Activated T-helper 17 cell treated with anti-CD3 and anti-CD28 coated beads, Interleukin-2, amount 50 U/mL, for 72 hours (primary cell): ENCODE data around the gene PTPRR. TPM values are rescaled to one million over a fixed set of nuclear protein-coding genes. Genes with fewer than 3 reads are reported as not detected.

Source experiments
- ATAC-seq: fragments of 150-1000 bp; cut with Tn5 transposase; replicated peaks from 2 replicates; pipeline ENCODE4 v1.10.0; 2021; ENCODE audit warnings: mild to moderate bottlenecking, moderate library complexity
- H3K27ac Mint-ChIP-seq: one replicate; pipeline ENCODE4 v1.8.0; 2022; ENCODE audit warnings: mixed read lengths
- H3K27me3 Mint-ChIP-seq: one replicate; pipeline ENCODE4 v1.8.0; 2022; ENCODE audit warnings: mixed read lengths
- H3K36me3 Mint-ChIP-seq: one replicate; pipeline ENCODE4 v1.8.0; 2022; ENCODE audit warnings: low read depth, mild to moderate bottlenecking, mixed read lengths
- H3K4me1 Mint-ChIP-seq: one replicate; pipeline ENCODE4 v1.8.0; 2022; ENCODE audit warnings: mixed read lengths
- H3K4me3 Mint-ChIP-seq: one replicate; pipeline ENCODE4 v1.8.0; 2022; ENCODE audit warnings: mild to moderate bottlenecking, mixed read lengths
- H3K9me3 Mint-ChIP-seq: one replicate; pipeline ENCODE4 v1.8.0; 2022; ENCODE audit warnings: mixed read lengths
- total RNA-seq, 2 donors: library from RNA; stranded (reverse); gene quantifications; one replicate each; pipeline ENCODE4 v1.2.3, GENCODE V29; 2022

PTPRR gene
- total RNA-seq, 2 donors from 2014 or later, result not detected

GRCh38 chr12:70641691-70642090, 278.8 kb downstream of the PTPRR start:
- no peak overlapping the region for H3K27ac Mint-ChIP-seq
- no peak overlapping the region for H3K4me3 Mint-ChIP-seq
- H3K36me3 Mint-ChIP-seq, result no peaks in the 10 kb centered on the region
- no peaks in the 10 kb centered on the region for H3K4me1 Mint-ChIP-seq
- H3K27me3 Mint-ChIP-seq, result peaks cover 14% of the 10 kb centered on the region
- H3K9me3 Mint-ChIP-seq, result no peaks in the 10 kb centered on the region
- ATAC-seq, result no peak

DNA sequence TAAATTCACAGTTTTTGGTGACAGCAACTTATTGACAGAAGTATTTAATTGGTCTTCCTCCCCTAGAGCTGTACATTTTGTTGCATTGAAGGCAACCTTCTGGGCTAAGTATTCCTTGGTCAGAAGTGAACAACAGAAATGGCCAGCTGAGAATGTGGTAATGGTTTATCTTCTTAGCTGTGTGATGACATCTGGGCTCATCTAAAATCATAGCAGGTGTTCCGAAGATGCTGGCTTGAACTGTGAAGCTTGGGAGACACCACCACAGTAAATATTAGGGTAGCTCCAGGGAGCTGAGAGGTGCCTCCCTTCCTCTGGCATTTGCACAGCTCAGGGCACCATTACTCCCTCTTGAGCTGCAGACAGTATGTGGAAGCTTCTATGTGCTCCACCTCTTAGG, 279.6 kb downstream of the PTPRR start:
- no peaks in the 10 kb centered on the region for H3K36me3 Mint-ChIP-seq
- H3K4me1 Mint-ChIP-seq, result no peaks in the 10 kb centered on the region
- H3K9me3 Mint-ChIP-seq, result no peaks in the 10 kb centered on the region
- peaks cover 14% of the 10 kb centered on the region for H3K27me3 Mint-ChIP-seq
- H3K27ac Mint-ChIP-seq, result no peak overlapping the region
- H3K4me3 Mint-ChIP-seq, result no peak overlapping the region
- ATAC-seq, result no peak

DNA sequence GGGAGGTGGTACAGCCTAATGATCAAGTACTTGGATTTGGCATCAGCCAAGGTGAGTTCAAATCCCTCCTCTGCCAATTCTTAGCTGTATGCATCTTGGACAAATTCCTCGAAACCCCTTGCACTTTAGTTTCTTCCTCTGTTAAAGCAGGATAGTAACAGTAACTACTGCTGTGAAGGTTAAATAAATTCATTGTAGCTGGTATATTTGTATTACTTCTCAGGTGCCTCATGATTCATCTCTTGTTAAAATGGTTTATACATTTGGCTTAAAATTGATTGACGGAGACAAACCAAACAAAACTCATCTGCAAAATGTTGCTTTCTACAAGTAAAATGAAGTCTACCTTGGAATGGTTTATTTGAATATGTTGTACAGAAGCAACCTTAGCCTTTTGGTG, 281.0 kb downstream of the PTPRR start:
- Mint-ChIP-seq H3K4me3 (no peak overlapping the region), H3K27ac (no peak overlapping the region), H3K4me1 (no peaks in the 10 kb centered on the region), H3K9me3 (no peaks in the 10 kb centered on the region), H3K27me3 (peaks cover 16% of the 10 kb centered on the region), H3K36me3 (no peaks in the 10 kb centered on the region)
- no peak for ATAC-seq

DNA sequence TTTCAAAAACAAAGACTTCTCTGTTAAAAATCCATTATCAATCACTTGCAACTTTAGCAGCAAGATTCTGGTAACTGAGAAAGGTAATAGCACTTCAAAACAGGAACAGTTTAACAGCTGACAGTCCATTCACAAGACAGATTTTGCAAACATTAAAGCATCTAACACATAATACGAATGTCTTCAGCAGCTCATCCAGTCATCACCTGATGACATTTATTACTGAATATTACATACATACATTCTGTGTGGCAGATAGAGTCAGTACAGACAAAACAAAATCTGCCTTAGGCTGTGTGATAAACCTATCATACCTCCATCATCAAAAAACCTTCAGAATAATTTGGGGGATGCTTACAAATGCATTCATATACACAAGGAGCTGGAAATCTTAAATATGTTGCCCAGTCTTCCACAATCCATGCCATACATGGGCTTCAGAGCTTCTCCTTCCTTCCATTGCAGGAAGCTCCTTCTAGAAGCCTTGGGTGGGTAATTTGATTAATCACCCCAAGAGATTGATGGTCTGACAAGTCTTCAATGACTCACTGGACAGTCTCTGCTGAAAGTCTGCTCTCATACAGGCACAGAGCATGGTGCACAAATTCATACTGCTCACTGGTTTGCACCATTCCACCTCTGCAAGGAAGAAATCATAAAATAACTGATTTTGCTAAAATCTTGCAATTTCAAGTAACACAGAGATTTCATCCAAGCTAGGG, 281.7 kb downstream of the PTPRR start:
- ATAC-seq, result no peak
- no peaks in the 10 kb centered on the region for H3K4me1 Mint-ChIP-seq

GRCh38 chr12:70637303-70638085, 283.0 kb downstream of the PTPRR start, which contains the start of gene PTPRB:
Gene PTPRB, minus strand, starts transcription at chr12:70637429. Its CDS starts 34 bp downstream, at chr12:70637395.
- no peaks in the 10 kb centered on the region for H3K36me3 Mint-ChIP-seq
- H3K4me1 Mint-ChIP-seq, result no peaks in the 10 kb centered on the region
- no peak for ATAC-seq
- H3K27ac Mint-ChIP-seq, result no peak within 1 kb of the TSS
- H3K9me3 Mint-ChIP-seq, result no peaks in the 10 kb centered on the region
- H3K4me3 Mint-ChIP-seq, result no peak within 1 kb of the TSS
- peaks cover 15% of the 10 kb centered on the region for H3K27me3 Mint-ChIP-seq

More for the DNA sequence above, 281.7 kb downstream of the PTPRR start:
- Mint-ChIP-seq H3K27me3 (peaks cover 15% of the 10 kb centered on the region), H3K9me3 (no peaks in the 10 kb centered on the region), H3K36me3 (no peaks in the 10 kb centered on the region), H3K4me3 (no peak overlapping the region), H3K27ac (no peak overlapping the region)

DNA sequence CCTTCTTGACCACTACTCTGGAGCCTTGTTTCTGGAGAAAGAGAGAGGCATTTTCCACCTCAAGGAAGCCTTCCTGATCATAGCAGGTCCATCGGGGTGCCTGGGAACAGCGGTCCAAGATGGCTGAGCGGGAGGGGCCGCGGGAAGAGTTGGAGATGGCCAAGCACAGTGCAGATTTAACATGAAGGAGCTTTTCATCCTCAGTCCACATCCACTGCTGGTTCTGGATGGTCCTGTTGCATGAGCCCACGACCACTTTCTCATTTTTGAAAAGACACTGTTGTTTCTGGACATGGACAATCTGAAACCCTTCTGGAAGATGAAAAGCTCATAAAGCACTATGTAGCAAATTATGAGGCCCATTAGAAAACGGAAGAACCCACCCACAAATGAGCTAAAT, 284.8 kb downstream of the PTPRR start:
- H3K9me3 Mint-ChIP-seq, result no peaks in the 10 kb centered on the region
- no peak overlapping the region for H3K4me3 Mint-ChIP-seq
- no peak overlapping the region for H3K27ac Mint-ChIP-seq
- no peaks in the 10 kb centered on the region for H3K36me3 Mint-ChIP-seq
- peaks cover 9% of the 10 kb centered on the region for H3K27me3 Mint-ChIP-seq
- ATAC-seq, result no peak
- no peaks in the 10 kb centered on the region for H3K4me1 Mint-ChIP-seq

DNA sequence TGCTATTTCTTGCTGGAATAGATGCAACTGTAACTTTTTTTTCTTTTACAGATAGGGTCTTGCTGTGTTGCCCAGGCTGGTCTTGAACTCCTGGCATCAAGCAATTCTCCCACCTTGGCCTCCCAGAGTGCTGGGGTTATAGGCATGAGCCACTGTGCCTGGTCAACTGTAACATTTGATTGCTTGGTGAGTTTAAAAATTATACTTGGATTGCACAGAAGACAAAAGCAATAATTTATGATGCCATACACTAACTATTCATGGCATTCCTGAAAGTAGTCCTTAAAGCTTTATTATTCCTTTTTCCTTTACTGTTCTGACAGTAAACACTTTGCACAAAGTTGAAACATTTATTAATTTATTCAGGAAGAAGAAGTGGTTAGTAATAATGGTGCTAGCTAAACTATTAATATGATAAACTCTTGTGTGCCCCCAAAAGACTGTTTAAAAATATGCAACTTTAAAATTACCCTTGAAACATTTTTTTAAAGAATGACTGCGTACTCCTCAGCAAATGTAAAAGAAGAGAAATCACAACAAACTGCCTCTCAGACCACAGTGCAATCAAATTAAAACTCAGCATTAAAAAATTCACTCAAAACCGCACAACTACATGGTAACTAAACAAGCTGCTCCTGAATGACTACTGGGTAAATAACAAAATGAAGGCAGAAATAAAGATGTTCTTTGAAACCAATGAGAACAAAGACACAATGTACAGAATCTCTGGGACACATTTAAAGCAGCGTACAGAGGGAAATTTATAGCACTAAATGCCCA, 291.6 kb downstream of the PTPRR start:
- no peaks in the 10 kb centered on the region for H3K9me3 Mint-ChIP-seq
- peaks cover 4% of the 10 kb centered on the region for H3K27me3 Mint-ChIP-seq
- H3K36me3 Mint-ChIP-seq, result no peaks in the 10 kb centered on the region
- no peak overlapping the region for H3K27ac Mint-ChIP-seq
- no peaks in the 10 kb centered on the region for H3K4me1 Mint-ChIP-seq
- no peak overlapping the region for H3K4me3 Mint-ChIP-seq
- ATAC-seq, result no peak

GRCh38 chr12:70627677-70628076, 292.9 kb downstream of the PTPRR start:
- Mint-ChIP-seq H3K9me3 (no peaks in the 10 kb centered on the region), H3K27me3 (peaks cover 4% of the 10 kb centered on the region), H3K4me3 (no peak overlapping the region), H3K36me3 (no peaks in the 10 kb centered on the region), H3K4me1 (no peaks in the 10 kb centered on the region), H3K27ac (no peak overlapping the region)
- ATAC-seq, result no peak

DNA sequence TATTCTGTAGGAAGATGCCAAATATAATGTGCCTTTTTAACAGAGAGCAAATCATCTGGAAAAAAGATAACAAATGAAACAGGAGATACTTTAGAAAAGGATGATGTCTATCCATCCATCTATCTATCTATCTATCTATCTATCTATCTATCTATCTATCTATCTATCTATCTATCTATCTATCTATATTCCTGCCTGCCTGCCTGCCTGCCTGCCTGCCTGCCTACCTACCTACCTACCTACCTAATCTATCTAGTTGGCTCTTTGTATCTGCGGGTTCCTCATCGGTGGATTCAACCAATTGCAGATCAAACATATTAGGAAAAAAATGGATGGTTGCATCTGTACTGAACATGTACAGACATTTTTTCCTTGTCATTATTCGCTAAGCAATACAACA, 294.4 kb downstream of the PTPRR start:
- Mint-ChIP-seq H3K36me3 (no peaks in the 10 kb centered on the region), H3K9me3 (no peaks in the 10 kb centered on the region), H3K4me3 (no peak overlapping the region), H3K27me3 (peaks cover 4% of the 10 kb centered on the region), H3K27ac (no peak overlapping the region), H3K4me1 (no peaks in the 10 kb centered on the region)
- no peak for ATAC-seq

- H3K9me3 Mint-ChIP-seq, result no peaks in the 10 kb centered on the region
- no peak for ATAC-seq
- H3K27ac Mint-ChIP-seq, result no peak overlapping the region
- H3K36me3 Mint-ChIP-seq, result no peaks in the 10 kb centered on the region
- no peak overlapping the region for H3K4me3 Mint-ChIP-seq
- H3K27me3 Mint-ChIP-seq, result peaks cover 13% of the 10 kb centered on the region
- no peaks in the 10 kb centered on the region for H3K4me1 Mint-ChIP-seq
Measured at GRCh38 chr12:70619471-70620152, 300.9 kb downstream of the PTPRR start.

- Mint-ChIP-seq H3K4me3 (no peak overlapping the region), H3K27ac (no peak overlapping the region), H3K27me3 (peaks cover 15% of the 10 kb centered on the region), H3K36me3 (no peaks in the 10 kb centered on the region), H3K9me3 (no peaks in the 10 kb centered on the region), H3K4me1 (no peaks in the 10 kb centered on the region)
- no peak for ATAC-seq
Measured at GRCh38 chr12:70618371-70618770, 302.2 kb downstream of the PTPRR start.

GRCh38 chr12:70617450-70617849, 303.1 kb downstream of the PTPRR start:
- Mint-ChIP-seq H3K36me3 (no peaks in the 10 kb centered on the region), H3K9me3 (no peaks in the 10 kb centered on the region), H3K4me3 (no peak overlapping the region), H3K27ac (no peak overlapping the region), H3K4me1 (no peaks in the 10 kb centered on the region), H3K27me3 (peaks cover 20% of the 10 kb centered on the region)
- ATAC-seq, result no peak

DNA sequence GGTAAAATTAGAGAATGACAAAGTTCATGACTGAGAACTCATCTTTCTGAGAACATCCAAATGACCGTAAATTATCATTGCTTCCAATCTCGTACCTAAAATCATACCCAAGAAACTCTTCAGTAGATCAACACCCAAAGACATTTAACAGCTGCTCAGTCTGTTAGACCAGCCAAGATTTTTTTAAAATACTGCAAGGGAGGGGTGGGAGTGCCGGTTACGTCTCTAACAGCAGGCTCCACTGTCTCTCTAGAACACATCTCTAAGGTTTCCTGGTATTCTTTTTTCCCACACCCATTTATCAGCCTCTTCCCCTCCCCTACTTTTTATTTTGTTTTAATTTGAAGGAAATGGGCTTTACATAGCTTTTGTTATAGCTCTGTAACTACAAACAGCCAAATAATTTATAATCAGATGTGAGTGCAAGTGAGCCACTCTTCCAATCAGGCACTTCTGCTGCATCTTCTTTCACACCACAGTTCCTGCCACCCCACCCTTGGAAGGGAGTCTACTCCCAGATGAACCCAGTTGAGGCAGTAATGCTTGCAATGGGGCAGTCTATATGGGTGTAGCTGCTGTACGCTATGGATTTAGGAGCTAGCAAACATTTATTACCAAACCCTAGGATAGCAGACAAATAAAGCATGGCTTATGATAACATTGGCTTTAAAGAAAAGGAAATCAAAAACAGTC, 305.2 kb downstream of the PTPRR start:
- H3K27me3 Mint-ChIP-seq, result peaks cover 24% of the 10 kb centered on the region
- ATAC-seq, result no peak
- H3K4me3 Mint-ChIP-seq, result no peak overlapping the region
- H3K9me3 Mint-ChIP-seq, result no peaks in the 10 kb centered on the region
- H3K4me1 Mint-ChIP-seq, result no peaks in the 10 kb centered on the region
- no peak overlapping the region for H3K27ac Mint-ChIP-seq
- H3K36me3 Mint-ChIP-seq, result no peaks in the 10 kb centered on the region
